Measurements from ENCODE around the gene RBM23. TPM values are rescaled to one million over a fixed set of nuclear protein-coding genes. Genes with fewer than 3 reads are reported as not detected.

Gene RBM23
- total RNA-seq, 1 donor from 2014 or later: 95.9 TPM

GRCh38 chr14:22887990-22888378 is 31.0 kb downstream of the RBM23 start:
- intact Hi-C loops (cut with micrococcal nuclease): loop anchor here (1.0 kb wide), 5 partner anchors 17 to 299 kb away; partner anchors contain the start of genes DAD1, LRP10, MRPL52 and RBM23

GRCh38 chr14:22887260-22887989 is 31.5 kb downstream of the RBM23 start:
- intact Hi-C loops (cut with micrococcal nuclease): loop anchor here (1.0 kb wide), 4 partner anchors 16 to 298 kb away; partner anchors contain the start of genes DAD1, LRP10, MRPL52 and RBM23

- intact Hi-C loops (cut with micrococcal nuclease): loop anchor here (1.0 kb wide), 4 partner anchors 15 to 297 kb away; partner anchors contain the start of genes DAD1, LRP10, MRPL52 and RBM23
Measured at GRCh38 chr14:22886500-22887259, 32.3 kb downstream of the RBM23 start.

- intact Hi-C loops (cut with micrococcal nuclease): no loop called here
Measured at GRCh38 chr14:22885975-22886374, 33.0 kb downstream of the RBM23 start.

- intact Hi-C loops (cut with micrococcal nuclease): no loop called here
Measured at GRCh38 chr14:22884738-22885523, 34.0 kb downstream of the RBM23 start.

- intact Hi-C loops (cut with micrococcal nuclease): no loop called here
Measured at GRCh38 chr14:22884076-22884737, 34.7 kb downstream of the RBM23 start.

GRCh38 chr14:22883173-22883976 is 35.6 kb downstream of the RBM23 start, which contains the start of gene REM2:
Gene REM2, plus strand, starts transcription at chr14:22883222. Its CDS starts 66 bp downstream, at chr14:22883288.
- intact Hi-C loops (cut with micrococcal nuclease): no loop called here

- intact Hi-C loops (cut with micrococcal nuclease): no loop called here
Measured at GRCh38 chr14:22882529-22883172, 36.3 kb downstream of the RBM23 start.

- intact Hi-C loops (cut with micrococcal nuclease): no loop called here
Measured at GRCh38 chr14:22882064-22882463, 36.9 kb downstream of the RBM23 start.

GRCh38 chr14:22878271-22879246 is 40.4 kb downstream of the RBM23 start:
- intact Hi-C loops (cut with micrococcal nuclease): no loop called here

- intact Hi-C loops (cut with micrococcal nuclease): no loop called here
Measured at GRCh38 chr14:22877000-22877501, 41.9 kb downstream of the RBM23 start.

- intact Hi-C loops (cut with micrococcal nuclease): no loop called here
Measured at GRCh38 chr14:22875748-22876319, 43.1 kb downstream of the RBM23 start.

- intact Hi-C loops (cut with micrococcal nuclease): no loop called here
Measured at GRCh38 chr14:22875003-22875747, 43.8 kb downstream of the RBM23 start.

- intact Hi-C loops (cut with micrococcal nuclease): loop anchor here (1.0 to 5.0 kb wide), 5 partner anchors 20 to 449 kb away; partner anchors contain the start of gene PABPN1
Measured at GRCh38 chr14:22872833-22873520, 46.0 kb downstream of the RBM23 start.

GRCh38 chr14:22872033-22872832 is 46.7 kb downstream of the RBM23 start:
- intact Hi-C loops (cut with micrococcal nuclease): loop anchor here (1.0 to 5.0 kb wide), 5 partner anchors 19 to 450 kb away; partner anchors contain the start of gene PABPN1

Measured in T-helper 1 cell treated with Interleukin-12 subunit alpha and Interleukin-12 subunit beta and Interleukin-4 antibody, amounts not matched to agents 30 ng/mL and 1 ng/mL, for 36 hours (primary cell).